Common myeloid progenitor, CD34-positive (primary cell): ENCODE measurements around the gene NT5M.
"Not testable (repeated sequence)": the region's sequence is repeated elsewhere in the genome, so short reads cannot be mapped to it uniquely, and the experiment has no call there.

Source experiments
- CTCF ChIA-PET: fragments of 350-600 bp; sonication (Branson Sonifier 250); formaldehyde crosslinking; loops from one replicate; lab custom pipeline; 2021; ENCODE audit warnings: antibody characterized with exemption; lab: Charles Lee
- POLR2A ChIA-PET: fragments of 350-600 bp; sonication (Branson Sonifier 250); formaldehyde crosslinking; loops from one replicate; lab custom pipeline; 2021; ENCODE audit warnings: antibody characterized with exemption; lab: Charles Lee
- DNase-seq, 3 donors: peaks; one replicate each; pipeline versions ENCODE4 v3.0.0 to v3.0.0-alpha.2; 2013
- H3K27ac ChIP-seq, 2 experiments: 1 replicate in 1 of 2; 2 replicates in 1 of 2; pipeline ENCODE4 v1.7.0; 2013; ENCODE audit warnings: inconsistent platforms in 2 of 2, low read length in 2 of 2, mild to moderate bottlenecking in 2 of 2, low read depth in 1 of 2, moderate library complexity in 1 of 2; ENCODE audit not compliant: severe bottlenecking in 2 of 2, insufficient read depth in 1 of 2, poor library complexity in 1 of 2
- H3K27me3 ChIP-seq, 5 experiments: replicated peaks in 2 of 5; 1 replicate in 3 of 5; 2 replicates in 2 of 5; pipeline versions ENCODE4 v1.6.1 to v1.7.0; 2013; ENCODE audit warnings: low read length in 4 of 5, mild to moderate bottlenecking in 2 of 5, moderate library complexity in 2 of 5, inconsistent platforms in 1 of 5; ENCODE audit not compliant: insufficient read depth in 5 of 5, control insufficient read depth in 4 of 5
- H3K36me3 ChIP-seq, 4 experiments: 1 replicate in 2 of 4; 2 replicates in 2 of 4; pipeline versions ENCODE4 v1.6.1 to v1.7.0; 2013; ENCODE audit warnings: low read length in 3 of 4, control low read depth in 1 of 4, mild to moderate bottlenecking in 1 of 4; ENCODE audit not compliant: control insufficient read depth in 4 of 4, insufficient read depth in 4 of 4
- H3K4me1 ChIP-seq, 4 experiments: 1 replicate in 3 of 4; 2 replicates in 1 of 4; pipeline versions ENCODE4 v1.6.1 to v1.7.1; 2013; ENCODE audit warnings: low read length in 3 of 4, mild to moderate bottlenecking in 3 of 4, control low read depth in 1 of 4, inconsistent platforms in 1 of 4, moderate library complexity in 1 of 4; ENCODE audit not compliant: control insufficient read depth in 4 of 4, insufficient read depth in 4 of 4; ENCODE audit errors: control extremely low read depth in 1 of 4
- H3K4me3 ChIP-seq, 7 experiments: 1 replicate in 4 of 7; 2 replicates in 3 of 7; pipeline versions ENCODE4 v1.5.1 to v1.7.0; 2013; ENCODE audit warnings: mild to moderate bottlenecking in 7 of 7, low read length in 6 of 7, moderate library complexity in 6 of 7, inconsistent platforms in 2 of 7, low read depth in 2 of 7, control low read depth in 1 of 7; ENCODE audit not compliant: insufficient read depth in 4 of 7, control insufficient read depth in 1 of 7; ENCODE audit errors: extremely low read depth in 1 of 7
- H3K9me3 ChIP-seq, 5 experiments: 1 replicate in 4 of 5; 2 replicates in 1 of 5; pipeline versions ENCODE4 v1.6.1 to v1.7.1; 2013; ENCODE audit warnings: low read length in 4 of 5, mild to moderate bottlenecking in 2 of 5, inconsistent platforms in 1 of 5, low read depth in 1 of 5, moderate library complexity in 1 of 5; ENCODE audit not compliant: control insufficient read depth in 4 of 5, insufficient read depth in 2 of 5; ENCODE audit errors: control extremely low read depth in 1 of 5
- WGBS: methylation state at CpG from one replicate; pipeline ENCODE4 v1.1.5; 2013; ENCODE audit not compliant: insufficient coverage; 5-methylcytosine and 5-hydroxymethylcytosine counted together

Gene NT5M

DNA sequence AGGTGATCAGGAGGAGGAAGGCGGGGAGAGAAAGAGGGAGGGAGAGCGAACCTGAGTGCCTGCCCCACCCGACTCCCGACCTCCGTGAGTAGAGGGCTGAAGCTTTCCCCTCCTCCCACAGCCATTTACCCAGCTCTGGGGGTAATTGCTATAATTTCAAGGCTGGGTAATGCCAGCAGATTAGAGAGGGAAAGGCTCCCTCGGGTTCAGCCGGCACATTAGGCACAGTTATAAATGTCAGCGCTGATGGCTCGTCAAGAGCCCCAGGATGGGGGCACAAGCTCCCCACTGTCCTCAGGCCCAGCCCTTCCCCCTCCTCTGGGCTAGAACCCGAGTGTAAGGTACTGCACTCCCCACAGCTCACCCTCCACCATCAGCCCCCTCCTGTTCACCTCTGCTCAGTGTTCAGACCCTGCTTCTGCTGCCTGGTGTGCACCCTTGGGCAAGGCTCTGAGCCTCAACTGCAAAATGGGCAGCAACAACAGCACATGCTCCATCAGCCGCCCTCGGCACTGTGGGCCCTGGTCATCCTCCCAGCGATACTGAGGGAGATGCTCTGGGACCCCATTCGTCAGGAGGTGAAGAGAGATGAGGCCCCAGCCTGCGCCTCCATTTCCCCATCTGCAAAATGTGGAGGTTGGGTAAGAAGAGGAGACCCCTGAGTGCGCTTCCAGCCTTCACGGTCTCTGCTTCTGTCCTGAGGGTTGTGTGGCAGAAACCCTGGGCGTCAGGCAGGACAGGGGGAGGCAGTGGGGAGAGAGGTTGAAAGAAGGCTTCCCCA is 77.2 kb downstream of the NT5M start:
- H3K27ac ChIP-seq = no peak overlapping the region
- peaks cover 0 to 22% (median 7%) of the 10 kb centered on the region in 4 experiments for H3K4me1 ChIP-seq
- WGBS = 95% methylated on average over 8 of the region's 18 CpGs
- no peaks in the 10 kb centered on the region for H3K27me3 ChIP-seq
- H3K9me3 ChIP-seq = no peaks in the 10 kb centered on the region
- DNase-seq = no peak
- no peak overlapping the region for H3K4me3 ChIP-seq
- ChIA-PET POLR2A (no interaction called here), CTCF (interaction anchor here (1.1 to 1.2 kb wide), 2 partner anchors 11 to 37 kb away, joined by 3 to 4 read pairs; no protein-coding TSS in a partner anchor)
- no peaks in the 10 kb centered on the region for H3K36me3 ChIP-seq

DNA sequence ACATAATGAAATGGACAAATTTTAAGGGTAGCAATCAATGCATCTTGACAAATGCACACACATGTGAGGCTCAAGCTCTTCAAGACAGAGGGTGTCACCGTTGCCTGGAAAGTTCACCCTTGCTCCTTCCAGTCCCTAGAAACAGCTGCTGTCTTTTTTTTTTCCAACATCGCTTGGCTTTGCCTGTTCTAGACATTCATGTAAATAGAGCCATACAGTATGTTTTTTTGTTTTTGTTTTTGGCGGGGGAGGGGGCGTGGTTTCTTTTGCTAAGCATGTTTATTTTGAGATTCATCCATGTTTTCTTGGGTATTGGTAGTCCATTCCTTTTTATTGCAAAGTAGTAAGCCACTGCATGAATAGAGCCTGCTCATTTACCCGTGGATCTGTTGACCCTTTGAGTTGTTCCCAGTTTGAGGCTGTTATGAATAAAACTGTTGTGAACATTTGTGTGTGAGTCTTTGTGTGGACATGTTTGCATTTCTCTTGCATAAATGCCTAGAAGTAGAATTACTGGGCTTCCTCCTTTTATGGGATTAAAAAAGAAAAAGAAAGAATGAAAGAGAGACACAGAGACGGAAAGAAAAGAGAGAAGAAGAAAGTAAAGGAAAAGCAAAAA is 78.4 kb downstream of the NT5M start:
- Histone ChIP-seq H3K4me3 (no peak overlapping the region), H3K27ac (no peak overlapping the region), H3K36me3 (no peaks in the 10 kb centered on the region), H3K4me1 (peaks cover 0 to 26% (median 7%) of the 10 kb centered on the region in 4 experiments), H3K27me3 (no peaks in the 10 kb centered on the region), H3K9me3 (no peaks in the 10 kb centered on the region)
- CTCF ChIA-PET = interaction anchor here (1.1 kb wide), 1 partner anchor 9 kb away, joined by 3 read pairs; no protein-coding TSS in a partner anchor
- no peak for DNase-seq
- POLR2A ChIA-PET = no interaction called here
- WGBS = 95% methylated on average over 3 of the region's 6 CpGs

DNA sequence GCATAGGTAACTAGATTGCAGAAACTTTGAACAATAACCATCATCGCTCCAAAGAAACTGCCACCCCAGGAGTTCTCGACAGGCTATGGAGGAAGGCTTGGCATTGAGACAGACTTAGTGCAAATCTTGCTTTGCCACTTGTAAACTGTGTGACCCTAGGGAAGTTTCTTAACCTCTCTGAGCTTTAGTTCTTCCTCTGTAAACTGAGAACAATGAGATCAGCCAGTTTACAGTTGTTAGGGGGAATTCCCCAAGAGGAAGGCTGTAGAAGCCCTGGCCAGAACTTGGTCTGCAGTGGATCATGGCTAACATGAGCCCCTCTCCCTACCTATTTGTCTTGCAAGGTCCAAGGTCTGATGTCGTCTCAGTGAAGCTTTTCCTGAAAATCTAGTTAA is 78.9 kb downstream of the NT5M start:
- peaks cover 0 to 26% (median 7%) of the 10 kb centered on the region in 4 experiments for H3K4me1 ChIP-seq
- no peak overlapping the region for H3K4me3 ChIP-seq
- POLR2A ChIA-PET = no interaction called here
- 95% methylated on average over 2 of the region's 3 CpGs for WGBS
- CTCF ChIA-PET = interaction anchor here (0.8 to 1.1 kb wide), 3 partner anchors 9 to 141 kb away, joined by 3 to 4 read pairs (median 3); no protein-coding TSS in a partner anchor
- H3K36me3 ChIP-seq = no peaks in the 10 kb centered on the region
- H3K27ac ChIP-seq = no peak overlapping the region
- H3K27me3 ChIP-seq = no peaks in the 10 kb centered on the region
- no peak for DNase-seq
- H3K9me3 ChIP-seq = no peaks in the 10 kb centered on the region

DNA sequence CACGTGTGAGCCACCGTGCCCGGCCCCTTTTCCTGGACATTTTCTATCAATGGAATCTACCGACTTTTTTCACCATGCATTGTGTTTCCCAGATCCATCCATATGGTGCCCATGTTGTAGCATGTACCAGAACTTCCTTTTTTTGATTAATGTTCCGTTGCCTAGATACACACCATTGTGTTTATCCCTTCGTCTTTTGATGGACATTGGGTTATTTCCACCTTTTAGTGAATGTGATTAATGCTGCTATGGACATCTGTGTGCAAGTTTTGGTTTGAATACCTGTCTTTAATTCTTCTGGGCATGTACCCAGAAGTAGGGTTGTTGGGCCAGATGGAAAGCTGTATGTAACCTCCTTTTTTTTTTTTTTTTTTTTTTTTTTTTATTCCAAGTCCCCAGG is 79.8 kb downstream of the NT5M start:
- ChIA-PET POLR2A (interaction anchor here (0.6 kb wide), 1 partner anchor 112 kb away, joined by 4 read pairs; no protein-coding TSS in a partner anchor), CTCF (interaction anchor here (0.9 to 1.1 kb wide), 3 partner anchors 8 to 140 kb away, joined by 3 to 4 read pairs (median 3); no protein-coding TSS in a partner anchor)
- Histone ChIP-seq H3K4me3 (no peak overlapping the region), H3K9me3 (no peaks in the 10 kb centered on the region), H3K4me1 (peaks cover 0 to 29% (median 7%) of the 10 kb centered on the region in 4 experiments), H3K27ac (no peak overlapping the region), H3K36me3 (no peaks in the 10 kb centered on the region), H3K27me3 (peaks cover 0 to 2% (median 0%) of the 10 kb centered on the region in 5 experiments)
- peak in 2 of 3 donors; percentile 70 to 75 for DNase-seq
- 49% methylated on average over 6 of the region's 6 CpGs for WGBS

DNA sequence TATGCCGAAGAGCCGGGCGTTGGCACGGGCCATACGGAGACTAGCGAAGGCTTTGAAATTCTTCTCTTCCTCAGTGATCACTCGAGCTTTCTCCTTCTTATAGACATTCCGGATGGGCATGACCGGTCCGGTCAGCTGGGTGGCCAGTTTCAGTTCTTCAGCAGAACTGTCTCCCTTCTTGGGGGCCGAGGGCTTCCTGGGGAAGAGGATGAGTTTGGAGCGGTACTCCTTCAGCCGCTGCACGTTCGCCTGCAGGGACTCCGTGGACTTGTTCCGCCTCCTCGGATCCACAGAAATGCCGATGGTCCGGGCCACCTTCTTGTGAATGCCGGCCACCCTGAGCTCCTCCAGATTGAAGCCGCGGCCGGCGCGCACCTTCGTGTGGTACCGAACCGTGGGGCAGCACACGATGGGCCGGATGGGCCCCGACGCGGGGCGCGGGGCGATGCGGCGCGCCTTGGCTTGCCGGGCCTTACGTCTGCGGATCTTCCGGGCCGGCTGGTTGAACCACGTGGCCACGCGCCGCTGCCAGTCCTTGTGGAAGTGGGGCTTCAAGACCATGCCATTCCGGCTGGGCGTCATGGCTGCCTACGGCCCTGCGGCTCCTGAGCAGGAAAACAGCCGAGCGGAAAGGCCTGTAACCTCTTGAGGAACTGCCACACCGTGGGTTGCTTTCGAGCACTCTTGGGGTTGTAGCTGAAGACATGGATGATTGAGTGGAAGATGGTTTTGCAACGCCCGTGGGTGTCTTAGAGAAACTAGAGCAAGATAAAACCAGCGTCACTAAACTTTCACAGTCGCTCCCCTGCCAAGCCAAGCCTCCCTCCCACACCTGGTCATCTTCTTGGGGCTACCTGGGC is 80.5 kb downstream of the NT5M start:
- H3K36me3 ChIP-seq, H3K9me3 ChIP-seq, H3K4me3 ChIP-seq, DNase-seq, H3K27ac ChIP-seq, H3K27me3 ChIP-seq: not testable (repeated sequence)
- ChIA-PET CTCF (interaction anchor here (0.9 kb wide), 1 partner anchor 12 kb away, joined by 3 read pairs; no protein-coding TSS in a partner anchor), POLR2A (interaction anchor here (0.6 kb wide), 1 partner anchor 111 kb away, joined by 4 read pairs; no protein-coding TSS in a partner anchor)
- 96% methylated on average over 52 of the region's 61 CpGs for WGBS
- peaks cover 0 to 33% (median 7%) of the 10 kb centered on the region in 4 experiments for H3K4me1 ChIP-seq

DNA sequence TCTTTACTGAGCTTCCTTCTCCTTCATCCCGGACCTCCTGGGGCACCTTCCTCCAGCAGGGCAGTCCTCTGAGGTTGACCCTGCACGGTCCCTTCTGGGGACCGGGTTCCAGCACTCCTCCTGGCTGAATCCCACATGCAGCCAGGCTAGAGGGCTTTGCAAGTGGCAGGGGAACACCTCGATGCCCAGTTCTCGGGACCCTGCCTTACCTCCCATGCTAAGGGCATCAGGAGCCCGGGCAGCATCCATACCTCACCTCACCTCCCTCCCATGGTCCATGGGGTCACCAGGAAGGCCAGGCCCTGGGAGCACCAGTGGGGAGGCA is 81.1 kb downstream of the NT5M start:
- POLR2A ChIA-PET = no interaction called here
- 97% methylated on average over 6 of the region's 6 CpGs for whole genome bisulfite sequencing
- Histone ChIP-seq H3K36me3 (no peaks in the 10 kb centered on the region), H3K4me3 (no peak overlapping the region), H3K4me1 (peaks cover 0 to 30% (median 6%) of the 10 kb centered on the region in 4 experiments), H3K27ac (no peak overlapping the region), H3K27me3 (peaks cover 0 to 2% (median 0%) of the 10 kb centered on the region in 5 experiments), H3K9me3 (no peaks in the 10 kb centered on the region)
- no peak for DNase-seq
- CTCF ChIA-PET = no interaction called here
